Amniotic epithelial cell (primary cell): ENCODE data around the gene DOCK9.

Experiments
- DNase-seq: peaks from one replicate; pipeline ENCODE4 v3.0.0-alpha.2; 2010; ENCODE audit warnings: low read depth

The DOCK9 gene

GRCh38 chr13:98997738-98998641 is 20.1 kb upstream of the DOCK9 start:
- no peak for DNase-seq

- no peak for DNase-seq
Observed at GRCh38 chr13:98997011-98997730, 19.3 kb upstream of the DOCK9 start.

- no peak for DNase-seq
Observed at GRCh38 chr13:98996046-98996445, 18.2 kb upstream of the DOCK9 start.

DNA sequence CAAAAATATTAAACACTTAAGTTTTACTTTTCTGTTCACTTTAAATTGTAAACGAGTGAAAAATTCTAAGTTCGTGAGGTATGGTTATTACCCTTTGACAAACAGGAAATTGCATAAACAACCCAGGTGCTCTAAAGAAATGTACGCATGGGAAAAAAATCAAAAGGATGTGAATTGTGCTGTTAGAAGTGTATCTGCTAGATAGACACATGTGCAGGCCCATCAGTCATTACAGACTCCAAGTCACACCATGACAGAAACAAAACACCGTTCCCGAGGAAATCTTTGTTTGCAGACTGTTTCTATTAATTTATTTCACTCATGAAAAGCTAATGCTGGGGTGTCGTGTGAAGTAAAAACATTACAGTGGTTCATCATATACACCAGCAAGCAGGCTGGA is 17.0 kb upstream of the DOCK9 start:
- no peak for DNase-seq

DNA sequence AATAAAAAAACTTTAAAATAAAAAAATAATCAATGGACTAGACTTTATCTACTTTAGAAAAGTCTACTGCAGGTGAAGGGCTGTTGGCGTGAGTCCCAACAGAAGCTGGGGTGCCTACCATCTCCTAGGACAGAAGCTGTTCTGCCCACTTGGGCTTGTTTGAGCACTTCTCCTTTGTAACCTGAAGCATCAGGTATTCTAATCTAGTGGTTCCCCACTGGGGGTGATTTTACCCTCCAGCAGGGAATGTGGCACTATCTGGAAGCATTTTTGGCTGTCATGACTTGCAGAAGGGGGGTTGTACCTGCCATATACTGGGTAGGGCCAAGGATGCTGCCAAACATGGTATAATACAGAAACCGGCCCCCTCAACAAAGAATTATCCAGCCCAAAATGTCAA is 16.2 kb upstream of the DOCK9 start:
- no peak for DNase-seq

DNA sequence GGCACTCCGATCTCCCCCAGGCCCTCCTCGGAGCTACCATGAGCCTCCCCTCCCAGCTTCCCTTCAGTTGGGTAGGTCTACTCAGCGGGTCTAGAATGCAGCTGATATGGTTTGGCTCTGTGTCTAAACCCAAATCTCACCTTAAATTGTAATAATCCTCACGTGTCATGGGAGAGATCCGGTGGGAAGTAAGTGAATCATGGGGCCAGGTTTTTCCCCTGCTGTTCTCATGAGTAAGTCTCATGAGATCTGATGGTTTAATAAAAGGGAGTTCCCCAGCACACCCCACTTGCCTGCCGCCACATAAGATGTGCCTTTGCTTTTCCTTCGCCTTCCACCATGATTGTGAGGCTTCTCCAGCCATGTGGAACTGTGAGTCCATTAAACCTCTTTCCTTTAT is 14.5 kb upstream of the DOCK9 start:
- peak; percentile 49 for DNase-seq

GRCh38 chr13:98990701-98991100 is 12.8 kb upstream of the DOCK9 start:
- peak; percentile 61 for DNase-seq

DNA sequence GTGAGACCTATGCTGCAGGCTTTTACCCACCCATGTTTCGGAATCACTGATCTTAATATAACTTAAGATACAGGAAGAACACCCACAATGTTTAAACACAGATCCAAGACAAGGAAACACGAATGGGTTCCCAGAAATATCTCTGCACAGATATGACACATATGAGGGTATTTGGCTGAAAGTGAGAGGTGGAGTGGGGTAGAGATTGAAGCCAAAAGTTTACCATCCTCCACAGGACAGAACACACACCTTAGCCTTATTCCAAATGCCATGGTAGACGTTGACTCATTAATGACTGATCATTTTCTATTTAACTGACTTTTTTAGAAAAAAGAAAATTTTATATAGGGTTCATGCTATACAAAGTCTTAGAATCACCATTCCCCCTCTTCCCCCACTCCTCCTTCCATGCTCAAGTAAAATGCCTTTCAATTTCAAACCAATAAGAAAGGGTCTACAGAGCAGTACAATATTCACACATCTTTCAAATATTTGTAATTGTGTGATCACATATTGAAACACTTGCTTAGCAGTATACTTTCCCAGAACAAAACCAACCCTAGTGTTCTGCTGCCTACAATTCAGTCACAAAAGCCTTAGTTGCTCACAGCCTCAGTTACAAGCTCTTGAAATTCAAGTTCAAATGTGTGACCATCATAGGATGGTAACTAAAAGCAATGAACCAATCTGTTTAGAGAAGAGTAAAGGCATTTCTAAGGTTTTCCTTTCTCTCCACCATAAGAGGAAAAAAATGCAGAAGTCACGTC is 11.8 kb upstream of the DOCK9 start:
- no peak for DNase-seq

DNA sequence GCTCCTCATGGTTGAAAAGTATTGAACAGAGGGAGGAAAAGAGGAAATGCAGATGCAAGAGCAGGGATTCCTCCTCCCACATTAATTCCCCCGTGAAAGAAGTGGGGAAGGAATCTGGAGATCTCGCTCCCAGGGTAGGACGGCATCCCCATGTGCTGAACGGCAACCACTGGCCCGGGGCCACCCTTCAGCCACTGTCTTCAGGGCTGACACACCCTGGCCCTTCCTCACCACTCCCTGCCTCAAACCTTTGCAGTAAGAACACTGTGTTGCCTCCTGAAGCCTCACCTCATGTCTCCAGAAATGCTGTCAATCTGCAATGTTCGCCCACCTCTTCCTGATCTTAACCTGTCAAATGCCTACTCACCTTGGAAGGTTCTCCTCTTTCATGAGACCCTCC is 10.9 kb upstream of the DOCK9 start:
- DNase-seq, result no peak

GRCh38 chr13:98988277-98988676 is 10.4 kb upstream of the DOCK9 start:
- DNase-seq, result no peak

- DNase-seq, result no peak
Observed at GRCh38 chr13:98987275-98987674, 9.4 kb upstream of the DOCK9 start.

DNA sequence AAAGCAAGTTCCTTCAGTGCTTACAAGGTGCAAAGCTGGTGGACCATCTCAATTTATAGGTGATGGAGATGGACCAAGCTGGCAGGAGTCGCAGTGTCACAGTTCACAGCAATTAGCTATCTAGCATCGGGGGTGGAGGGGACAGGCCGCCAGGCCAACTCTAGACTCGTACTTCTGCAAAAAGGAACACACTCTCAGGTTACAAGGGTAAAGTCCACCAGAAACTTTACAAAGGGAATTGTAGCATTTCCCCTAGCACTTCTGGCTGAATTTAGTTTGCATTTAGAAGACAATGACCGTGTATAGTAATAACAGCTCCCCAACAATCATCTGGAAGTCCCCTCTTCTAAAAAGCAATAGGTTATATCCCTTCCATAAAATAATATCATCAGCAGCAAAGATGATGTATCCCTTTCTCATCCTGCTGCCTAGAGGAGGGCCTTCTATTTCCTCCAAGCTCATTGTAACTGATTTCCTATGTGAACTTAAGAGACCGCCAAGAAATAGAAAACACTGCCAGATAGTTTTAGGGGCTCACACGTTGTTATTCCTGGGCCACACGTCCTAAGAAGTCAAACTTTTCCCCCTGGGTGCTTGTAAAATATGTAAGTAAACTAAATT is 8.5 kb upstream of the DOCK9 start:
- no peak for DNase-seq

GRCh38 chr13:98985591-98985990 is 7.7 kb upstream of the DOCK9 start:
- no peak for DNase-seq

GRCh38 chr13:98984983-98985382 is 7.1 kb upstream of the DOCK9 start:
- no peak for DNase-seq

DNA sequence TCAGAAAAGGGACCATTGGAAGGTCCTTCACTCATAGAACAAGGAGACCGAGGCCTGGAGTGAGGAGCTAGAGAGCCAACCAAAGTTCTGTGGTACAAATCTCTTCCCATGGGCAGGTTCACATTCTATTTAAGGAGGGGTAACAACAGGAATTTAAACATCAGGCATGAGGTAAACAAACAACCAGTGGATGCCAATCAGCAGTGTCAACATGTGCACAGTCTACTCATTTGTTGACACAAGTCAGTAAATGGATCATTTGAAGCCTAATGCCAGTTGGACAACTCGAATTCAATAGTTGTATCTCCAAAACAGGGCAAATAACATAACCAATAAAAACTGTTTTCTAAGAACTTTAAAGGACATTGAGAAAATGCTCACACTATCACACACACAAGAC is 6.3 kb upstream of the DOCK9 start:
- no peak for DNase-seq

DNA sequence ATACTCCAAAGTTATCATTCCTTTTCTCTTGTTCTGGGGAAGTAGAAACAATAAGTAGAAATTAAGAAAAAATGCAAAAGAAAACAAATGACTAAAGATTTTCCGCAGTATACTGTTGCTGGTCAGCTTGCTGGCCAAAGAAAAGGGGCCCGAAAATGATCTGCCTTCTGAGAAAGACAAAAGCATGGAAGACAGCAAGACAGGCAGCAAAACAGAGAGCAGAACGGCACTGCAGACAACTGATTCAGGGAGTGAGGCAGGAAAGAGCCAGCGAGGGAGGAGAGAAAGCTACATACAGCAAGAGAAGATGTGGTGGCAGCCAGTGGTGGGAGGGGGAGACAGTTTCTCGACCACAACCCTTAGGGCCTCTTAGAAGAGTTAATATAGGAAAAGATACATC is 5.3 kb upstream of the DOCK9 start:
- DNase-seq, result no peak

DNA sequence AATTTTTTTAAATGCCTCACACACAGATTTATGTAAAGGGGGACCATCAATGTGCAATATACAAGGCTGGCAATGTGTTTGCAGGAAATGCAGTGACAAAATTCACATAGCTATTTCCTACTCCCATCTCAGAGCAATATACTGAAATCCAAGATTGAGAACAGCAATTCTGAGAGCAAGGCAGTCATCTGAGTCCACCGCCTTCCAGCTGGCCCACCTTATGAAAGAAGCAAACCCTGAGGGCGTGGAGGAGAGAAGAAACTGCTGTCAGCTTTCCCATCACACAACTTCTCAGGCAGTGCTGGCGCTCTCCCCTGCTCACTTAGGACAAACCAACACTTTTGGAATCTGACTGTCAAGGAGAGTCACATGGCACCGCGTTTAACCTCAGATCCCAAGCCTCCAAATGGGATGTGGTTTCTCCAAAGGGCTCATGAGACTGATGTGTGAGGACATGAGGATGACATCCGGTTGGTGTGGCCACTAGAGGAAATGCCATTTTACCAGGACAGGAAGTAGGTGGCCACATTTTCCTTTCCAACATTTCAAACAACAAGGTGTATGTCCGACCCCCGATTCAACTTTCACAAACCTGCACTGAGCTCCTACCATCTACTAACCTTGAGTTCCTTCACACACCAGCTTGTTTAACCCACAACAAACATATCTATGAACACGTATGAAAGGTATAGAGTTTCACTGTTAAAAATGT is 3.7 kb upstream of the DOCK9 start:
- no peak for DNase-seq

GRCh38 chr13:98979012-98979660 is 1.3 kb upstream of the DOCK9 start:
- DNase-seq, result no peak

- peak; percentile 95 for DNase-seq
Observed at GRCh38 chr13:98978280-98978679, 416 bp upstream of the DOCK9 start.

DNA sequence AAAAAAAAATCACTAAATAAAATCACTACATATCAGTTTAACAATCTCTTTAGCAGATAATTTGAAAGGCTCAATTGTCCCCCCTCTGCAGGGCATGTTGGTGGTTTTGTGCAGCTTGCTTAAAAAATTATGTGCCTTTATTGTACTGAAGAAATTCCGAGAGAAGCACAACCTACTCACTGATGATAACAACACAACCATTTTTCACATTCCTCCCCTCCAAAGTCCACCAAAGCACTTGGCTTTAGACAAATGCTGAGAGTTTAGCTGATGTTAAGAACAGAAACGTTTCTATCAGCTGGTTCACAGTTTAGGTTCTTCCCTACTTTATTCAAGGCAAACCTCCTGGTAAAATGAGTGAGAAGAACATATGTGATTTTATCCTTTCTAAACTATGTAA is 923 bp downstream of the DOCK9 start:
- DNase-seq, result peak; percentile 62

DNA sequence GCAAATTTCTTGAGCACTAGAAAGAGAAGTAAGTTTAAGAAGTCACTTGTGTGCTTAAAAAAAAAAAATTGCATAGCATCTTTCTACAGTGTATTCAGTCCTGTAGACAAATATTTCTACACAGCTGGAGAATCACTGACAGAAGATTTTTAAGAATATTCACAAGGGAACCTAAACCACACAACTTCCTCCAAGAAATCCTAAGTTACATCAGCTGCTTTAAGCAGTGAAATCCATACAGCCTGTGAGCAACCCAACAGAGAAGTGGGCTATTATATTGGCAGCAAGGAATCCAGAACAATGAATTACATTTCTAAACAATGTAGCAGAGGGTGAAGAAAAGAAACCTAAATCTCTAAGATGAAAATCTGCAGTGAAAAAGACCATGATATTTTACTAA is 1.5 kb downstream of the DOCK9 start:
- peak; percentile 57 for DNase-seq
